ENCODE measurements around the gene ACAD8.
"Not testable (repeated sequence)": the region's sequence is repeated elsewhere in the genome, so short reads cannot be mapped to it uniquely, and the experiment has no call there.

The ACAD8 gene

DNA sequence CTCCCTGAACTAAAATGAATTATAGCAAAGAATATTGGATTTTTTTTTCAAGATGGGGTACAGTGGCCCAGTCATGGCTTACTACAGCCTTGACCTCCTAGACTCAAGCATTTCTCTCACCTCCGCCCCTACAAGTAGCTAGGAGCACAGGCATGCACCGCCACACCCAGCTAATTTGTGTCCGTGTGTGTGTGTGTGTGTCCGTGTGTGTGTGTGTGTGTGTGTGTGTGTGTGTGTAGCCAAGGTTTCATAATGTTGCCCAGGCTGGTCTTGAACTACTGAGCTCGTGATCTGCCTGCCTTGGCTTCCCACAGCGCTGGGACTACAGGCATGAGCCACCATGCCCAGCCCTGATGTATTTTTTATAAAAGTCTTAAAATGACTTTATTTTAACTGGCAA lies 12.8 kb upstream of the ACAD8 start:
- peak; percentile 16 for DNase-seq

DNA sequence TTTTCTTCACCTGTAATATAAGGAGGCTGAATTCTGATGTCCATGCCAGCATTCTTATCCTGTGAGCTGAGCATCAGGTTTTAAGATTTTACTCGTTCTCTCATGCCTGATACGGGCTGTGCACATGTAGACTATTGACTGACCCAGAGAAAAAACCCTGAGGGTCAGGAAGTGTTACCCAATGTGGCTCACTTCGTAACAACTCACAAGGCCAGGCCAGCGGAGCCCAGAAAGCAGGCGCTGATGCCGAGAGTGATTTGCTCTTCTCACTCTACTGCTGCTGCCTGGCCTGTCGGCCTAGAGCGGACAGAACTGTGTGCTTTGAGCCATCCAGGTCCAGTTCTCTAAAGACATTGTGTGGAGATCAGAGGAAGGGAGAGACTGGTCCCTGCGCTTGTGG lies 11.0 kb upstream of the ACAD8 start:
- peak; percentile 52 for DNase-seq

DNA sequence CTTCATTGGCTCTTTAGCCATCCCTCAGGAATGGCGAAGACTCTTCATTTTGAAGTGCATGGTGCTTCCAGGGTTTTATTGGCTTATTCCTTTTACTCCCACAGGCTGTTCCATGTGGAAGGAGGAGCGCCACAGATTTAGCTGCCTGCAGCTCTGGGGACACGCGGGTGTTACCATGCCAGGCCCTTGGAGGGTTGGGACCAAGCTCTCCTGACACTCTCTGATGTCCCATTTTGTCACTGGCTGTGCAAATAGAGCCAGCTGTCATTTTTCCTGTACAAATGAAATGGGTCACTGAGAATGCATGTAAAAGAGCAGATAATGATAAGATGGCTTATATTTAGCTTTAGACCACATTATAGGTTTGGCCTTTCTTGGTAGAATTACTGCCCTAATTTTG lies 9.5 kb upstream of the ACAD8 start:
- no peak for DNase-seq

DNA sequence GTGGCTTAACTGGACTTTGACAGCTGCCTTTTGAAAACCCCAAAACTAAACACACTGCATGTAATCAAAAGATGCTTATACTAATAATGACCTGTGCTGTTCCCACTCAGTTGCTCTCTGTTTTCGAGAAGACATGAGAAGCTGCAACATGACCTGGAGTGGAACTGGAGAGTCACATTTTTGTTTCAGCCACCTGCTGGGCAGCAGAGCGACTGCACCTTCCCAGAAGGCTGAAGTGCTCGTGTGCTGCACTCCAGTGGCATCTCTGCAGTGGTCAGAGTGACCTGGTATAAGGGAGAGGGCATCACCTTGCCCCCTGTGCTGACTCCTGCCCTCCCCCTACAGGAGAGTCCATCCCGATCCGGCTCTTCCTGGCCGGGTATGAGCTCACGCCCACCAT lies 8.8 kb upstream of the ACAD8 start:
- peak; percentile 62 for DNase-seq

DNA sequence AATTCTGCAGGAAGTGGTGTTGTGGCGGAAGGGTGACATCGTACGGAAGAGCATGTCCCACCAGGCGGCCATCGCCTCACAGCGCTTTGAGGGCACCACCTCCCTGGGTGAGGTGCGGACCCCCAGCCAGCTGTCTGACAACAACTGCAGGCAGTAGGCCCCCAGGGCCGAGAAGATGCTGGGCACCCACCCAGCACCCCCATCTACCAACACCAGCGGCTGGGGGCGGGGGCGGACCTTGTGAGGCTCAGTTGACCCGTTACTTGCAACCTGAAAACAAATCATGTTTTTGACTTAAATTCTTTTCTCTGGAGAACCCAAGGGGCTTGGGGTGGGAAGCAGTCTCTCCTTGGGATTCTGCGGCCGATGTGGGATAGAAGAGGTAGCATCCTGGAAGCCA lies 7.9 kb upstream of the ACAD8 start:
- no peak for DNase-seq

DNA sequence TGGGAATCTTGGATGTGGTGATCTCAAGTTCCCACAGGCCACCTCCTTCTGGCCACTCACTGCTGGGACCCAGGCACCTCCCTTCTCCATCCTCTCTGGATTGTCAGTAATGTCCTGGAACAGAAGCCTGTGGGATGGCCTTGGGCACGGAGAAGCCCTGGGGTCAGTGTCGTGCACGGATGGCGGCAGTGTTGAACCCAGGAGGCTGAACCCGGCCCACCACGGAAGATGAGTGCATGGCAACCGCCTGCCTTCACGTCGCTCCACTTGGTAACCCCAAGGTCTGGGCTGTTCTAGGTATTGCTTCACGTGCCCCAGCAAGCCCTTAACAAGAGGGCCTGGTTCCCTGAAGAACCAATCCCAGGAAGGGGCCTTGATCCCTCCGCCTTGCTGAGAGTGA lies 7.3 kb upstream of the ACAD8 start:
- no peak for DNase-seq

DNA sequence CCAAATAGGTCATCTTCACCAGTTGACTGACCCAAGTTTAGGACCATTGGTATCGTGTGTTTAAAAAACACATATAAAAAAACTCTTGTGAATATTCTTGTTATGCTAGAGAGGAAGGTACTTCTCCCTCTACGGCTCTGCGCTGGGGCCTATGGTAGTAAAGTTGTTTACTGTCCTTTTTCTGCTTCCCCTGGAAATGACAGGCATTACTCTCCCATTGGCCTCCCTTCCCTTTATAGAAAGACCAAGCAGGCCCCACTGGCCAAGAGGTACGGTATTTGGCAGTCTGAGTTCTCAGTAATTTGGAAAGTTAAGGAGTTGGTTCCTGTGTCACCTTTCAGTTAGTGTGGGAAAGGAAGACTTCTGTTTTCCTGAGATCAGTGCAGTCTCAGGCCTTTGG lies 6.7 kb upstream of the ACAD8 start:
- no peak for DNase-seq

DNA sequence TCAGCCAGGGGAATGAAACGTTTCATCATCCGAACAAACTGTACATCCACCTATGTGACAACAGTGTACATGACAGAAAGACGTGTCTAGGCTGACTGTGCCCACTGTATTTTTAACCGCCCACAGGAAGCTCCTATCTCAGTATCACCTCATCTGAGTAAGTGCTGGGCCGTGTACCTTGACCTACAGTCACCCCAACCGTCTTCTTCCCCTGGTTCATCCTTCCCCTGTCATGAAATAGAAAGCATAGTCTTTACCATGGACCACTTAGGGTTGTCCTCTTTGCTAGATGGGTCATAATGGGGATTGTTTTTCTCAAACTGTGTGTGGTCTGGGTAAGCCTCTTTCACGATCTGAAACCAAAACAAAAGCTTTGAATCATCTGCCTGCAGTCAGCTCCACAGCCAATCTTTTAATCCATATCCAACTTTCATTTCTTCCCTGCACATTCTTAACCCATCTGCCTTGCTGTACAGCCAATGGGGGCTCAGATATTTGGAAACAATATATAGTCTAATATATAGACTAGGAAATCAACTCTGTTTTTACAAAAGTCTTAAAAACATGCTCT lies 4.4 kb upstream of the ACAD8 start:
- DNase-seq, result no peak

DNA sequence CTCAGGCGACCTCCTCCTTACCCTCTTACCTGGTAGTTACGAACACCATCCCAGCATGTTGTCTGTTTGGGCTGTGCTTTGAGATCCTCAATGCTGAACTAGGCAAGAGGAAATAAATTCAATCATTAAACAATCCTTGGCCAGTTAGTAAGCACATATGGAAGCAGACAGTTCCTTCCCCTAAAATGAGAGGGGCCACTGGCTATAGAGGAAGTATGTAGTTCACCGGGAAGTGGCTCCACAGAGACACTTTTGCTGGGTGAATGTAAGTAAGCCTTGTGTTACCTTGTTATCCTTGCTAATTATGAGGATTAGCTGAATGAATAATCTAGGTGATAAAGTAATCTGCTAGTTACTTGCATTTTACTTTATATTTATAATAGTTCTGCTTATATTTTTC lies 3.1 kb upstream of the ACAD8 start:
- DNase-seq, result no peak

DNA sequence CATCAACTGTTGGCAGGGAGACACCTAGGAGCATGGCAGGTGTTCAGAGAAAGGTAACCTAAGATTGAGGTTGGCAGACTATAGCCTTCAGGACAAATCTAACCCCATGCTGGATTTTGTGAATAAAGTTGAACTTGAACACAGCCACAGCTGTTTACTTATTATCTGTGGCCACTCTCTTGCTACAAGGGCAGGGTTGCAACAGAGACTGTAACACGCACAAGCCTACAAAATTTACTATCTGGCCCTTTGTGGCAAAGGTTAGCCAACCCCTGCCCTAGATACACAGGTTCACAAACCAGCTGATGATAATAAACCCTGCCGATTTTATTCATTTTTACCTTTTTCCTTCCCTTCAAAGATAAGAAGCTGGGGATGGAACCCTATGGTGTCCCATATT lies 2.7 kb upstream of the ACAD8 start:
- DNase-seq, result no peak

DNA sequence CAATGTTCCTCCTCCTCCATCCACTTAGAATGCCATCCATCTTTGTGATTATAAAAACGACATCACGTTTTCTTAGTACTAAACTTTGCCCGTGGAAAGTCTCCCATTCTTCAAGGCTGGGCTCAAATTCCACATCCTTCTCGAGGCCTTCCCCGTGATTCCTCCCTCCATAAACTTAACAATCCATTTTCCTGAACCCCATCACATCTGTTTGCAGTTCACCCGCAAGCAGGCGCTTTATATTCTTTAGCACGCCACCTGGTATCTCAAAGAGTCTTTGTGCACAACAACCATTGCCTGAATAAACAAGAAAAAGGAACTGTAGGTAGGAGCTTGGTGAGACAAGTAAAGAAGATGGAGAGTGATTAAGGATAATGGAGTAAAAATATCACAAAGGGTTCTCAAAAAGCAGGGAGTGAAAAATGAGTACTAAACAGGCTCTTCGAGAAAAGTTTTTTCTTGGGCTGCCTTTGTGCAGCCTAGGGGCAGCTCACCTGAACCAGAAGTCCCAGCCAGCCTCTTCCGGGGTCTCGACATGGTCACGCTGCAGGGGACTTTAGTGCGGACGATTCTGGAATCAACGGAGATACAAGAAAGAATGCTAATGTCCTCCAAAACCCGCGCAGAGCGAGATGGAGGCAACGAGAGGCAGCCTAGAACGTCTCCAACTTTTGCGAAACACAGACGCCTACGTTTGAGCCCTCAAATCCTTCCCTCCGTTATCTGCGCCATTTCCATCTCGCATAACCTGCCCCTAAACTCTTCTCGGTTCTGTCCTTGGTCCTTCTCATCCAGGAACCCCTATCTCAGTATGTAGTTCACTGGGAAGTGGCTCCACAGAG lies 801 bp upstream of the ACAD8 start:
- DNase-seq, result no peak

DNA sequence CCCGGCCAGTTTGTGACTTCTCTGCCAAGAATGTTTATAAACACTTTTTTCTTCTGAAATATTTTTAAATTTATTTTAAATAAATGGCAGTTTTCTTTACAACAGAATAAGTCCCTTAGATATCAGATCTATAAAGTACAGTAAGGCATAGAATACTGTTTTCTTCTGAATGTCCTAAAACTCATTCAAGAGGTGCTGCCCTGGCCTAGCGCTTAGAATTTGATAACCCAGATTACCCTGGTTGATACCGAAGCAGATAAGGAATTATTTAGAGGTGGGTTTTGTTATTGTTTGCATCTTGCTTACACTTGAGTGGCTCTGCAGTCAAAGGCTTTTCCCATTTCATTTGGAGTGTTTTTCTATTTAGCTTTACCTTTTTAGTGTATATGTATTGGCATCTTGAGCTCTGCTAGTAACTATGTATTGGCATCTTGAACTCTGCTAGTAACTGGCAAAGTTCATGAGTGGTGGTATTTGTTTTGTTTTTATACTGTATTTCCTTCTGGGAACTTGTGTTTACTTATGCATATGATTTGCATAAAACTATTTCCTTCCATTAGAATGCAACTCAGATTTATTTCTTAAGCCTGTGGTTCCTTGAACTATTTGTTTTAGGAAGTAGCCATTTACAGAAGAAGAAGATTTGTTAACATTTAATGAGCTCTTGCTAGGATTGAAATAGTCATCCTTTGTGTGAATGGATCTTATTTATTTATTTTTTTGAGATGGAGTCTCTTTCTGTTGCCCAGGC lies 1.2 kb downstream of the ACAD8 start:
- no peak for DNase-seq

DNA sequence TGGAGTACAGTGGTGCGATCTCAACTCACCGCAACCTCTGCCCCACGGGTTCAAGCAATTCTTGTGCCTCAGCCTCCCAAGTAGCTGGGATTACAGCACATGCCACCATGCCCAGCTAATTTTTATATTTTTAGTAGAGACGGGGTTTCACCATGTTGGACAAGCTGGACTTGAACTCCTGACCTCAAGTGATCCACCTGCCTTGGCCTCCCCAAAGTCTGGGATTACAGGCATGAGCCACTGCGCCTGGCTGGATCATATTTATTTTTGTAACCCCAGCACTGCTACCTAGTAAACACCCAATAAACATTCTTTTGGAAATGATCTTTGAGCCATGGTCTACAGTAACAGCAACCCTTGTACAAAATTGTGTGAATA lies 1.8 kb downstream of the ACAD8 start:
- not testable (repeated sequence) for DNase-seq

DNA sequence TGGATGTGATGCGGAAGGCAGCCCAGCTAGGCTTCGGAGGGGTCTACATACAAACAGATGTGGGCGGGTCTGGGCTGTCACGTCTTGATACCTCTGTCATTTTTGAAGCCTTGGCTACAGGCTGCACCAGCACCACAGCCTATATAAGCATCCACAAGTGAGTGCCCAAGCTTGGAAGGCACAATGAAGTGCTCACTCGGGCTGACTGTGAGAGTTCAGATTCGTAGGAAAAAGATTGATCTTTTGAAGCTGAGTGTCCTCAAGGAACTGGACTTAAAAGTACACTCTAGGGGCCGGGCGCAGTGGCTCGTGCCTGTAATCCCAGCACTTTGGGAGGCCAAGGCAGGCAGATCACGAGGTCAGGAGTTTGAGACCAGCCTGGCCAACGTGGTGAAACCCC lies 3.7 kb downstream of the ACAD8 start:
- no peak for DNase-seq

DNA sequence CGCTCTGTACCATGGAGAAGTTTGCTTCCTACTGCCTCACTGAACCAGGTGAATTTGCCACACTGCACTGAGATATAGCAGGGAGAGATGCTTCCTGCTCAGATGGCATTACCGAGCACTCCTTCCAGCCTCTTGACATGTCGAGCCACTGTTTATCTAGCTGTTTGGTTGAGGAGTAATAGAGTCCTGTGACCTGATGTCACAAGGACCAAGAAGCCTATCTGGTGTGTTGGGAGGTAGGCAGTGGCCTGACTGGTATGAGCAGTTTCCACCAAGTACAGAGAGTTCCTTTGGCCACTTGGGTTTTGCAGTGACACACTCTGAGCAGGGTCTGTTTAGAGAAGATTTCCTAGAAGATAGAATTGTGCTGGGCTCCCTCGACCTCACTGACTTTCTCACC lies 5.2 kb downstream of the ACAD8 start:
- no peak for DNase-seq

DNA sequence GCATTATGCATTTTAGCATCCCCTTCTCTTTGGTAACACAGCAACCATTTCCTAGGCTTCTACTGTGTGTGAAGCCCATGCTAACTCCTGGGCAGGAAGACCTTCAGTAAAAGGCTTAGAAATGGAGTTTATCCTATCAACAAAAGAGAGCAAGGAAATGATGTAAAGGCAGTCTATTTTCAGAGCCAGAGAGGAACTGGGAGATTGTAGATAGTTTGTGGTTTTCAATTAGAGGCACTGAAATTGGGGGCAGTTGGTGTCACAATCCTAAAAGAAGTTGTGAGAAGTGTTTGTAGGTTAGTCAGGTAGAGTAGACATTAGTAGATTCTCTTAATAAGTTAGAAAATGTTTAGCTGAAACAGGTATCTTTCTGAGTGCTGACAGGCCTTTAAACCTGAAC lies 7.1 kb downstream of the ACAD8 start:
- no peak for DNase-seq

DNA sequence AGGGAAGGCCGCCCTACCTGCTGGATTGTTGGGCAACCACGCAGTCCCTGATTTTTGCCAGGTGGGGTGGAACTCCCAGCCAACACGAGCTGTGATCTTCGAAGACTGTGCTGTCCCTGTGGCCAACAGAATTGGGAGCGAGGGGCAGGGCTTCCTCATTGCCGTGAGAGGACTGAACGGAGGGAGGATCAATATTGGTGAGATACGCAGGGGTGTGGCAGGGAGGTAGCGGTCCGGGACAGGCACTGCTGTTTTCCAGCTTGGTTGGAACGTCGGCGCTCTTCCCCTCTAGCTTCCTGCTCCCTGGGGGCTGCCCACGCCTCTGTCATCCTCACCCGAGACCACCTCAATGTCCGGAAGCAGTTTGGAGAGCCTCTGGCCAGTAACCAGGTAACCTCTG lies 7.6 kb downstream of the ACAD8 start:
- DNase-seq, result no peak

DNA sequence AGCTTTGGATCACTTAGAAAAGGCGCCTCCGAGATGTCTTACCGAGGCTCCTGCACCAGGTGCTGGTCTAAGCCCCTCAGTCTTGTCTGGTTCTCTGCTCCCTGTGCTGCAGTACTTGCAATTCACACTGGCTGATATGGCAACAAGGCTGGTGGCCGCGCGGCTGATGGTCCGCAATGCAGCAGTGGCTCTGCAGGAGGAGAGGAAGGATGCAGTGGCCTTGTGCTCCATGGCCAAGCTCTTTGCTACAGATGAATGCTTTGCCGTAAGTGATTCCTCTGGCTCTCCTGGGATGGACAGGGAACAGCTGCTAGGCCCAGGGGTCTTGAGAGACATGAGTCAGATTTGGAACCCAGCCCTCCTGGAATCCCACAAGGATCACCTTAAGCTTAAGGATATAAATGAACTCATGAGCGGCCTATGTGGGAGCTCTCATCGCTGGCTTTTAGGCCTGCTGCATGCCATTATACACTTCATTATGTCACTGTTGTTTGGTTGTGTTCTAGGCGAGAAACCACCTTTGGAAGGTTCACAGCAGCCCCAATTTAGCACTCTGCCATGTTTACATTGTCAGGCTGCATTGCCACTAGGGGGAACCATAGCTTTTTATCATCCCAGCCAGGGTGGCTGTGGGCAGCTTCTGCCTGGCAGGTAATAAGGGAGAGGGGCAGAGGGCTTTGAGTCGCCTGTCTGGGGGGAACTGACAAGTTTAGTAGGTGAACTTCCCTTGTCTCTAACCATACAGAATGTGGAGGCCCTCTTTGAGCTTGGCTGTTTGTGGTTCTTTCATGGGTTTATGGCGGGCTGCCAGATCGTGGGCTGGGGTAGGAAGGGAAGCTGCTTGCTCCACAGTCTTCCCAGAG lies 8.5 kb downstream of the ACAD8 start:
- peak; percentile 68 for DNase-seq

DNA sequence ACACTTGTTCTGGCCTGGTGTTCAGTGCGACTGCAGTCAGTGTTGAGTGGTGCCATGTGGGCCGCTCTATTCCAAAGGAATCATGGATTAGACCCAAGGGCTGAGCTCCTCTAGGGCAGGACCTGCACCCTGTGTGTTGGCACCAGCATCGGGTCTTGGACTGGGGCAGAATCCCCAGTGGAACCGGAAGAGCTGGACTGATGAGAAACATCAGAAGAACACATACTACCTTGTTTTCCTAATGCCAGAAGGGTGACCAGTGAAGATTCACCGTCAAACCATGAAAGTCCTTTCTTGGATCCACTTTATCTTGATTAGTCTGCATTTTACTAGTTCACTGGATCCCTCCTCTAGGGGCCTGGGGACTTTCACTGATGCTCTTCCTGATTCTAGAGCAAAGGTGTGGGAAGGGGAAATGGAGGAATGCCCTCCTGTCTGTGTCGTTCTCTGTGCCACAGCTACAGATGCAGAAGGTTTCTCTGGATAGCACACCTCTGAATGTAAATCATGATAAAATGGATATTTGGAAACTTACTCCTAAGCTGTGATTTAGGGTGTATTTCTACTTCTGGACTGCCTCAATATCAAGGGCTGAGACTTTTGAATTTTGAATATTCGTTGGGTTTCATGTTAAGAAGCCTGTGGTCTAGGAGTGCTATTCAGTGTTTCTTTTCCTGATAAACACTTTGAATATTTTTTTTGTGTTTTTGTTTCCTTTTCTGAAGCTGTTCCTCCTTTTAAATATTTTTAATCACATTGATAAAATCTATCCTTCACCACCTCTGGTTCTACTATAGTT lies 11.8 kb downstream of the ACAD8 start:
- DNase-seq, result no peak

DNA sequence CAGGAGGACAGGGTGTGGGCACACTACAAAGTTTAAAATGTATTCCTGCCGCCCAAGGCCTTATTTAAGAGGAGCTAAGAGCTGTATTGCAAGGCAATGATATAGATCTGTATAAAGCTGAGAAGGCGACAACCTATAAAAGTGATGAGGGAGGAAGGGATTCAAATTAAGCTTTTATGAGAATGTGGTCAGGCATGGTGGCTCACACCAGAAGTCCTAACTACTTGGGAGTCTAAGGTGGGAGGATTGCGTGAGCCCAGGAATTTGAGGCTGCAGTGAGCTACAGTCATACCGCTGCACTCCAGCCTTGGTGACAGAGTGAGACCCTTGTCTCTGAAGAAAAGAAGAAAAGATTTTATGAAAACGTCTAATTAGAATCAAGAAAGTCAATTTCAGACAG lies 13.1 kb downstream of the ACAD8 start:
- no peak for DNase-seq

DNA sequence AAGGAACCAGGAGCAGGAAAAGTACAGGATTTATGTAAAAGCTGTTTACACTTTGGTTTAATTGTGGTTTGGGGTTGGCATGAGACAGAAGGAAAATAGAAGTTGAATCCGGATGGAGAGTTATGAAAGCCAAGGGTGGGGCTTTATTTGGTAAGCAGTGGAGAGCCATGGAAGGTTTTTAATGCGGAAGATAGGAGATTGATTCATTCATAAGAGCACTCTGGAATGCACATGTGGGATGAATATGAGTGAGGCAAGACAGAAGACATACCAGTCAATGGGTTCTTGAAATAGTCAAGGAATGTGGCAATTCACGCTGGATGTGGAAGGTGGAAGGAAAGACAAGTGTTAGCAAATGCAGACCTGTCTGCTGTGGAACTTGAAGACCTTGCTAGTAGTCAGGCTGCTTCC lies 13.5 kb downstream of the ACAD8 start:
- DNase-seq, result no peak

DNA sequence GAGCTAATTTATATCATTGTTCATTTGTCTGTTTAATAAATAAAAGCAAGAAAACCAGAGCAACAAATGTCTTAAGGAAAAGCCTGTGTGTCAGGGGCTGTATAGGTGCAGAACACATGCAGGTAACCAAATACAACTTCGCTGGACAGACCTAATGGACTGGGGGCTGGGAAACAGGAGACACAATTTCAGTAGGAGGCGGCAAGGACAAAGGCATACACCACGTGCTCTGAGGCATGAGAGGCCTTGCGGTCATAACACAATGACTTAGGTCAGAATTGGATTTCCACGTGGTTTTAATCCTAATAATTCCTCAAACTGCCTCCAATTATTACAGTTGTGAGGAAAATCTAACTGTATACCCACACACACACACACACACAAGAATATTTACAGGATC lies 14.1 kb downstream of the ACAD8 start:
- DNase-seq, result no peak
